ENCODE measurements around the gene HOPX.

DNA sequence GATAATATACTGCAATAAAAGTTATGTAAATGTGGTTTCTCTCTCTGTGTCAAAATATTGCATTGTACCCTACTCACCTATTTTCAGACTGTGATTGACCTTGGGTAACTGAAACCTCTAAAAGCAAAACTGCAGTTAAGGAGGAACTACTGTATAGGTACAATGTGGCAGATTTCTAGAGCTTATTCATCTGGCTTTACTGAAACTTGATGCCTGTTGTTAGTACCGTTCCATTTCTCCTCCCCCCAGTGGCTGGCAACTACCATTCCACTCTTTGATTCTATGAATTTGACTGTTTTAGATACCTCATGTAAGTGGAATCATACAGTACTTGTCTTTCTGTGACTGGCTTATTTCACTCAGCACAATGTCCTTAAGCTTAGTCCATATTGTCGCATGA lies 61.9 kb downstream of the HOPX start:
- TF ChIP-seq, protein P1, sequence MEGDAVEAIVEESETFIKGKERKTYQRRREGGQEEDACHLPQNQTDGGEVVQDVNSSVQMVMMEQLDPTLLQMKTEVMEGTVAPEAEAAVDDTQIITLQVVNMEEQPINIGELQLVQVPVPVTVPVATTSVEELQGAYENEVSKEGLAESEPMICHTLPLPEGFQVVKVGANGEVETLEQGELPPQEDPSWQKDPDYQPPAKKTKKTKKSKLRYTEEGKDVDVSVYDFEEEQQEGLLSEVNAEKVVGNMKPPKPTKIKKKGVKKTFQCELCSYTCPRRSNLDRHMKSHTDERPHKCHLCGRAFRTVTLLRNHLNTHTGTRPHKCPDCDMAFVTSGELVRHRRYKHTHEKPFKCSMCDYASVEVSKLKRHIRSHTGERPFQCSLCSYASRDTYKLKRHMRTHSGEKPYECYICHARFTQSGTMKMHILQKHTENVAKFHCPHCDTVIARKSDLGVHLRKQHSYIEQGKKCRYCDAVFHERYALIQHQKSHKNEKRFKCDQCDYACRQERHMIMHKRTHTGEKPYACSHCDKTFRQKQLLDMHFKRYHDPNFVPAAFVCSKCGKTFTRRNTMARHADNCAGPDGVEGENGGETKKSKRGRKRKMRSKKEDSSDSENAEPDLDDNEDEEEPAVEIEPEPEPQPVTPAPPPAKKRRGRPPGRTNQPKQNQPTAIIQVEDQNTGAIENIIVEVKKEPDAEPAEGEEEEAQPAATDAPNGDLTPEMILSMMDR (conservative IDR thresholded peaks at IDR 0.05; ENCODE audit: low read length): no peak
- TF ChIP-seq EZH2phosphoT487 (IDR thresholded peaks at IDR 0.05; ENCODE audit: borderline replicate concordance, low read depth, low read length): no peak

Measured in OCI-LY7 (cell line).